ENCODE measurements around the gene DFFB. TPM values are rescaled to one million over a fixed set of nuclear protein-coding genes. Genes with fewer than 3 reads are reported as not detected.

DFFB gene
- total and polyA plus RNA-seq, 2 of the 13 experiments (the other 11 are each of a cell fraction or from before 2014, with no cell fraction given): 4.6 to 9.3 TPM

GRCh38 chr1:3856923-3857790 is at the start of gene DFFB, which contains the start of gene CEP104 (continued):
- no peak for TF ChIP-seq AKNA (CRISPR knock-in tag; IDR thresholded peaks at IDR 0.05; ENCODE audit: borderline replicate concordance)
- TF ChIP-seq, protein P1, sequence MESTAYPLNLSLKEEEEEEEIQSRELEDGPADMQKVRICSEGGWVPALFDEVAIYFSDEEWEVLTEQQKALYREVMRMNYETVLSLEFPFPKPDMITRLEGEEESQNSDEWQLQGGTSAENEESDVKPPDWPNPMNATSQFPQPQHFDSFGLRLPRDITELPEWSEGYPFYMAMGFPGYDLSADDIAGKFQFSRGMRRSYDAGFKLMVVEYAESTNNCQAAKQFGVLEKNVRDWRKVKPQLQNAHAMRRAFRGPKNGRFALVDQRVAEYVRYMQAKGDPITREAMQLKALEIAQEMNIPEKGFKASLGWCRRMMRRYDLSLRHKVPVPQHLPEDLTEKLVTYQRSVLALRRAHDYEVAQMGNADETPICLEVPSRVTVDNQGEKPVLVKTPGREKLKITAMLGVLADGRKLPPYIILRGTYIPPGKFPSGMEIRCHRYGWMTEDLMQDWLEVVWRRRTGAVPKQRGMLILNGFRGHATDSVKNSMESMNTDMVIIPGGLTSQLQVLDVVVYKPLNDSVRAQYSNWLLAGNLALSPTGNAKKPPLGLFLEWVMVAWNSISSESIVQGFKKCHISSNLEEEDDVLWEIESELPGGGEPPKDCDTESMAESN (CRISPR knock-in tag; conservative IDR thresholded peaks at IDR 0.05): 0 out of 2 replicates have a peak, but pooled peaks have one; percentile 14
- TF ChIP-seq TARDBP (CRISPR knock-in tag; IDR thresholded peaks at IDR 0.05): peak; percentile 41; the same call in 1 of the 2 replicates
- TF ChIP-seq CEBPG (CRISPR knock-in tag; IDR thresholded peaks at IDR 0.05): no peak
- TF ChIP-seq ZNF777 (CRISPR knock-in tag; IDR thresholded peaks at IDR 0.05): peak; percentile 58
- no peak for TF ChIP-seq ZNF101 (CRISPR knock-in tag; IDR thresholded peaks at IDR 0.05; ENCODE audit: borderline replicate concordance, low read depth)
- peak; percentile 64 for TF ChIP-seq HIVEP1 (CRISPR knock-in tag; IDR thresholded peaks at IDR 0.05)
- TF ChIP-seq ZNF501 (CRISPR knock-in tag; IDR thresholded peaks at IDR 0.05): peak; percentile 94
- TF ChIP-seq SNAPC4 (CRISPR knock-in tag; IDR thresholded peaks at IDR 0.05): no peak
- no peak for TF ChIP-seq SOX13 (IDR thresholded peaks at IDR 0.05)
- no peak for TF ChIP-seq SOX13 (CRISPR knock-in tag; conservative IDR thresholded peaks at IDR 0.05 in 1 of 2, IDR thresholded peaks at IDR 0.05 in 1 of 2)
- peak; percentile 13; the same call in 1 of the 2 replicates for TF ChIP-seq ZZZ3 (CRISPR knock-in tag; IDR thresholded peaks at IDR 0.05; ENCODE audit: borderline replicate concordance)
- TF ChIP-seq, protein P2, sequence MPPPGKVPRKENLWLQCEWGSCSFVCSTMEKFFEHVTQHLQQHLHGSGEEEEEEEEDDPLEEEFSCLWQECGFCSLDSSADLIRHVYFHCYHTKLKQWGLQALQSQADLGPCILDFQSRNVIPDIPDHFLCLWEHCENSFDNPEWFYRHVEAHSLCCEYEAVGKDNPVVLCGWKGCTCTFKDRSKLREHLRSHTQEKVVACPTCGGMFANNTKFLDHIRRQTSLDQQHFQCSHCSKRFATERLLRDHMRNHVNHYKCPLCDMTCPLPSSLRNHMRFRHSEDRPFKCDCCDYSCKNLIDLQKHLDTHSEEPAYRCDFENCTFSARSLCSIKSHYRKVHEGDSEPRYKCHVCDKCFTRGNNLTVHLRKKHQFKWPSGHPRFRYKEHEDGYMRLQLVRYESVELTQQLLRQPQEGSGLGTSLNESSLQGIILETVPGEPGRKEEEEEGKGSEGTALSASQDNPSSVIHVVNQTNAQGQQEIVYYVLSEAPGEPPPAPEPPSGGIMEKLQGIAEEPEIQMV (CRISPR knock-in tag; IDR thresholded peaks at IDR 0.05; ENCODE audit: low read depth): no peak
- peak; percentile 78; the same call in 1 of the 3 replicates for TF ChIP-seq MXI1 (IDR thresholded peaks at IDR 0.05; ENCODE audit: borderline replicate concordance, low read depth, low read length)

Measured in HepG2 (cell line).